Testis (tissue), 3 donors: ENCODE results near the gene ANO6. TPM values are rescaled to one million over a fixed set of nuclear protein-coding genes. Genes with fewer than 3 reads are reported as not detected.

Experiments
- DNase-seq: peaks from one replicate; pipeline ENCODE4 v3.0.0-alpha.2; 2019
- H3K27ac ChIP-seq, 2 donors: fragments of 200-600 bp; sonication (generic); one replicate each; pipeline ENCODE4 v1.5.1; 2019
- H3K27me3 ChIP-seq: fragments of 200-600 bp; sonication (generic); one replicate; pipeline ENCODE4 v1.5.1; 2019
- H3K36me3 ChIP-seq: fragments of 200-600 bp; sonication (generic); one replicate; pipeline ENCODE4 v1.5.1; 2017; ENCODE audit warnings: low read depth; ENCODE audit errors: missing control alignments
- H3K4me1 ChIP-seq: fragments of 200-600 bp; sonication (generic); one replicate; pipeline ENCODE4 v1.5.1; 2019
- H3K4me3 ChIP-seq, 2 donors: fragments of 200-600 bp; sonication (generic); one replicate each; pipeline ENCODE4 v1.5.1; 2017 to 2019
- H3K9me3 ChIP-seq: fragments of 200-600 bp; sonication (generic); one replicate; pipeline ENCODE4 v1.5.1; 2017
- POLR2A ChIP-seq: fragments of 450-650 bp; IDR thresholded peaks from one replicate; pipeline ENCODE4 v1.6.1; 2017; ENCODE audit warnings: antibody characterized with exemption, mild to moderate bottlenecking, moderate library complexity
- WGBS, 2 donors: methylation state at CpG; one replicate each; pipeline ENCODE4 v1.1.5; 2018; 5-methylcytosine and 5-hydroxymethylcytosine counted together
- intact Hi-C: fragments of 100-400 bp; cut with DNase I; formaldehyde crosslinking; loops from one replicate; pipeline ENCODE4 v1.15.1; 2023; ENCODE audit warnings: low total_unique reads
- polyA plus RNA-seq: library from polyadenylated mRNA; stranded (reverse); fragments of 350-450 nt; fragmentation: Illumina TruSeq; extraction: RNeasy Lipid Tissue Mini Kit (QIAGEN cat#74804); gene quantifications from one replicate; pipeline ENCODE4 v1.2.3, GENCODE V29; 2014; ENCODE audit warnings: low read depth, low replicate concordance; ENCODE audit not compliant: insufficient read depth
- total RNA-seq, 2 donors: library from RNA; depleted of rRNA; stranded (reverse); fragments of >200 nt; gene quantifications; one replicate each; pipeline ENCODE4 v1.2.3, GENCODE V29; 2016
- TF ChIP-seq, protein P1 (sequence below), 3 experiments: fragments of 450-650 bp in 2 of 3; fragments of 200-600 bp in 1 of 3; sonication (generic) in 1 of 3; IDR thresholded peaks; one replicate each; pipeline ENCODE4 v1.5.1; 2016 to 2019; ENCODE audit warnings: antibody characterized with exemption in 3 of 3, mild to moderate bottlenecking in 2 of 3, moderate library complexity in 1 of 3

Gene ANO6
- total and polyA plus RNA-seq, 3 donors from 2014 or later = 33.1 to 75.7 (median 58.0) TPM

DNA sequence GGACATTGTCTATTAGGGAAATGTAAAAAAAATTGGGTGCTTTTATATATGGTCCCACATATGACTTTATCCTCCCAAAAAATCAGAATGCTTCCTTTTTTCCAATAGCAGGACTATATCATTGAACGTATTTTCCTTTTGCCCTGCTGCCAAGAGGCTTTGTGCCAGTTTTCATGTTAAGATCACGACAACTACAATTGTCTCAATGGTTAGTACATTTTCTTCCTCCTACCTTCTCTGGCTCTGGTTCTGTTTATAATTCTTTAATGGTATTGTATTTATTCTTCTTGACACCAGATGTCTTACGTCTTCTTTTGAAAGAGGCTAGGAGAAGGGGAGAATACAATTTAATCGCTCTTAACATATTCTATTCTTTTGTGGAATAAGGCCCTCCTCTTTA lies 106.9 kb downstream of the ANO6 start:
- 68% methylated on average over 4 of the region's 4 CpGs for WGBS, 2 donors
- no peaks in the 10 kb centered on the region for H3K4me1 ChIP-seq
- H3K27ac ChIP-seq = no peak overlapping the region

GRCh38 chr12:45324391-45324790 lies 108.5 kb downstream of the ANO6 start:
- H3K4me3 ChIP-seq = no peak overlapping the region
- 52 to 57% methylated on average over 4 of the region's 4 CpGs for WGBS, 2 donors
- H3K9me3 ChIP-seq = no peaks in the 10 kb centered on the region
- no peak overlapping the region for H3K27ac ChIP-seq
- intact Hi-C loops = no loop called here
- no peaks in the 10 kb centered on the region for H3K36me3 ChIP-seq
- peaks cover 4% of the 10 kb centered on the region for H3K4me1 ChIP-seq
- no peak for DNase-seq
- TF ChIP-seq, protein P1, sequence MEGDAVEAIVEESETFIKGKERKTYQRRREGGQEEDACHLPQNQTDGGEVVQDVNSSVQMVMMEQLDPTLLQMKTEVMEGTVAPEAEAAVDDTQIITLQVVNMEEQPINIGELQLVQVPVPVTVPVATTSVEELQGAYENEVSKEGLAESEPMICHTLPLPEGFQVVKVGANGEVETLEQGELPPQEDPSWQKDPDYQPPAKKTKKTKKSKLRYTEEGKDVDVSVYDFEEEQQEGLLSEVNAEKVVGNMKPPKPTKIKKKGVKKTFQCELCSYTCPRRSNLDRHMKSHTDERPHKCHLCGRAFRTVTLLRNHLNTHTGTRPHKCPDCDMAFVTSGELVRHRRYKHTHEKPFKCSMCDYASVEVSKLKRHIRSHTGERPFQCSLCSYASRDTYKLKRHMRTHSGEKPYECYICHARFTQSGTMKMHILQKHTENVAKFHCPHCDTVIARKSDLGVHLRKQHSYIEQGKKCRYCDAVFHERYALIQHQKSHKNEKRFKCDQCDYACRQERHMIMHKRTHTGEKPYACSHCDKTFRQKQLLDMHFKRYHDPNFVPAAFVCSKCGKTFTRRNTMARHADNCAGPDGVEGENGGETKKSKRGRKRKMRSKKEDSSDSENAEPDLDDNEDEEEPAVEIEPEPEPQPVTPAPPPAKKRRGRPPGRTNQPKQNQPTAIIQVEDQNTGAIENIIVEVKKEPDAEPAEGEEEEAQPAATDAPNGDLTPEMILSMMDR (IDR thresholded peaks at IDR 0.05) = no peak
- no peak for TF ChIP-seq POLR2A
- no peaks in the 10 kb centered on the region for H3K27me3 ChIP-seq

More for the DNA sequence above, 106.9 kb downstream of the ANO6 start:
- no peak for DNase-seq
- intact Hi-C loops = no loop called here
- Histone ChIP-seq H3K27me3 (no peaks in the 10 kb centered on the region), H3K36me3 (no peaks in the 10 kb centered on the region), H3K9me3 (no peaks in the 10 kb centered on the region), H3K4me3 (no peak overlapping the region)
- TF ChIP-seq, protein P1 (IDR thresholded peaks at IDR 0.05) = no peak
- no peak for TF ChIP-seq POLR2A

DNA sequence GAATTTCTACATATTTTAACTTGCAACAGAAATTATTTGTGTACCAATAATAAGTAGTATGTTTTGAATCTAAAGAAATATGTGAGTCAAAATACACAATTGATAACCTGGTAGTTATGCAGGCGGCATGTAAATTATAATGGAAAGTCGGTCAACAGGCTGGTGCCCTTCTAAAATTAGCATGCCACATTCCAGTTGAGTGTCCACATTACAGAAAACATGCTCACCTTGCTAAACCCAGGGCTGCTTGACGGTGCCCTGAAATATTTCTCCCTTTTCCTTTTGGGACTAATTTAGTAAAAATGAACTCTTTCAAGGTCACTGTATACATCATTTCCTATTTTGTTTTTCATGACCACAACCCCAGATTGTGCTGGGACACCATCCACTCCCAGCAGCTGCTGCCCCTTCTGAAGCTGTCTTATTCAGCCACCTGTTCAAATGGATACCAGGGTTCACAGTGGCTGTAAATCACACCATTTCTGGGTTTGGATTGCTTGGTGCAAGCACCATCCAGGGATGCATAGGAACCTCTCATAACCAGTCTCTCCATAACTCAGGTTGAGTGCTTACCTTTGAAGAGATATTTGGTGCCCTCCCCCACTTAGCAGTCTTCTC lies 110.6 kb downstream of the ANO6 start:
- Histone ChIP-seq H3K36me3 (no peaks in the 10 kb centered on the region), H3K27me3 (no peaks in the 10 kb centered on the region), H3K4me1 (peaks cover 6% of the 10 kb centered on the region), H3K27ac (no peak overlapping the region), H3K9me3 (no peaks in the 10 kb centered on the region), H3K4me3 (no peak overlapping the region)
- intact Hi-C loops = no loop called here
- WGBS, 2 donors = 79 to 89% methylated on average over 3 of the region's 3 CpGs
- TF ChIP-seq, protein P1 (IDR thresholded peaks at IDR 0.05) = no peak
- TF ChIP-seq POLR2A = no peak
- no peak for DNase-seq

GRCh38 chr12:45327823-45328383 lies 112.0 kb downstream of the ANO6 start:
- Histone ChIP-seq H3K27me3 (no peaks in the 10 kb centered on the region), H3K9me3 (no peaks in the 10 kb centered on the region), H3K4me3 (no peak overlapping the region), H3K4me1 (peaks cover 6% of the 10 kb centered on the region), H3K36me3 (no peaks in the 10 kb centered on the region), H3K27ac (no peak overlapping the region)
- 82 to 85% methylated on average over 2 of the region's 2 CpGs for WGBS, 2 donors
- DNase-seq = no peak
- intact Hi-C loops = no loop called here
- TF ChIP-seq, protein P1 (IDR thresholded peaks at IDR 0.05) = no peak
- TF ChIP-seq POLR2A = no peak

- WGBS, 2 donors = 80 to 83% methylated on average over 1 of the region's 1 CpG
- Histone ChIP-seq H3K4me1 (peaks cover 6% of the 10 kb centered on the region), H3K4me3 (no peak overlapping the region), H3K27me3 (no peaks in the 10 kb centered on the region), H3K36me3 (no peaks in the 10 kb centered on the region), H3K9me3 (no peaks in the 10 kb centered on the region), H3K27ac (no peak overlapping the region)
- no peak for DNase-seq
- intact Hi-C loops = no loop called here
- no peak for TF ChIP-seq POLR2A
- TF ChIP-seq, protein P1 (IDR thresholded peaks at IDR 0.05) = no peak
These were observed 113.3 kb downstream of the ANO6 start for GRCh38 chr12:45329238-45329637.
